A673 (cell line): ENCODE data around the gene PDXDC1.

Experiments
- EZH2 ChIP-seq: fragments of 200-600 bp; sonication (generic); IDR thresholded peaks from 2 replicates; pipeline ENCODE4 v1.6.1; 2017; ENCODE audit warnings: borderline replicate concordance, low read depth, mild to moderate bottlenecking, mixed read lengths, antibody characterized with exemption, low read length; ENCODE audit not compliant: poor library complexity, severe bottlenecking
- TF ChIP-seq, protein P1 (sequence below): fragments of 300-800, 200-600 bp; sonication (generic); conservative IDR thresholded peaks from 2 replicates; pipeline ENCODE4 v1.5.1; 2017; ENCODE audit warnings: low read depth, mild to moderate bottlenecking, antibody characterized with exemption, low read length, moderate library complexity, mixed read lengths

GRCh38 chr16:14958970-14959369 lies 15.9 kb upstream of the PDXDC1 start:
- TF ChIP-seq EZH2, result no peak
- TF ChIP-seq, protein P1, sequence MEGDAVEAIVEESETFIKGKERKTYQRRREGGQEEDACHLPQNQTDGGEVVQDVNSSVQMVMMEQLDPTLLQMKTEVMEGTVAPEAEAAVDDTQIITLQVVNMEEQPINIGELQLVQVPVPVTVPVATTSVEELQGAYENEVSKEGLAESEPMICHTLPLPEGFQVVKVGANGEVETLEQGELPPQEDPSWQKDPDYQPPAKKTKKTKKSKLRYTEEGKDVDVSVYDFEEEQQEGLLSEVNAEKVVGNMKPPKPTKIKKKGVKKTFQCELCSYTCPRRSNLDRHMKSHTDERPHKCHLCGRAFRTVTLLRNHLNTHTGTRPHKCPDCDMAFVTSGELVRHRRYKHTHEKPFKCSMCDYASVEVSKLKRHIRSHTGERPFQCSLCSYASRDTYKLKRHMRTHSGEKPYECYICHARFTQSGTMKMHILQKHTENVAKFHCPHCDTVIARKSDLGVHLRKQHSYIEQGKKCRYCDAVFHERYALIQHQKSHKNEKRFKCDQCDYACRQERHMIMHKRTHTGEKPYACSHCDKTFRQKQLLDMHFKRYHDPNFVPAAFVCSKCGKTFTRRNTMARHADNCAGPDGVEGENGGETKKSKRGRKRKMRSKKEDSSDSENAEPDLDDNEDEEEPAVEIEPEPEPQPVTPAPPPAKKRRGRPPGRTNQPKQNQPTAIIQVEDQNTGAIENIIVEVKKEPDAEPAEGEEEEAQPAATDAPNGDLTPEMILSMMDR, result no peak
